Measurements from ENCODE around the gene EIF6. TPM values are rescaled to one million over a fixed set of nuclear protein-coding genes. Genes with fewer than 3 reads are reported as not detected.

Gene EIF6
- total RNA-seq, 2 donors from 2014 or later = 23.3 to 35.6 TPM

- TF ChIP-seq POLR2A (IDR thresholded peaks at IDR 0.05) = no peak
- TF ChIP-seq CTCF (IDR thresholded peaks at IDR 0.05) = no peak
- Histone ChIP-seq H3K4me1 (peaks cover 15% of the 10 kb centered on the region), H3K36me3 (replicated peaks in 1 of 2; ENCODE audit: insufficient read depth in 1 of 2, low read depth in 2 of 2) (no peaks in the 10 kb centered on the region), H3K27me3 (no peaks in the 10 kb centered on the region), H3K4me3 (no peak overlapping the region), H3K27ac (no peak overlapping the region), H3K9me3 (no peaks in the 10 kb centered on the region)
- ATAC-seq = no peak
- no peak for DNase-seq
- 76% methylated on average over 12 of the region's 12 CpGs; no CpG with 5 or more reads in 1 of the 2 donors for WGBS, 2 donors
- intact Hi-C loops (cut with DNase I) = no loop called here
Observed at GRCh38 chr20:35286077-35286898, 1.7 kb upstream of the EIF6 start.

GRCh38 chr20:35285806-35286076, 1.2 kb upstream of the EIF6 start:
- no peak for ATAC-seq
- DNase-seq = no peak
- intact Hi-C loops (cut with DNase I) = no loop called here
- H3K36me3 ChIP-seq (replicated peaks in 1 of 2; ENCODE audit: insufficient read depth in 1 of 2, low read depth in 2 of 2) = peaks cover under 1 to 2% of the 10 kb centered on the region in 2 donors
- no peak overlapping the region for H3K27ac ChIP-seq
- no peak overlapping the region for H3K4me3 ChIP-seq
- H3K9me3 ChIP-seq = no peaks in the 10 kb centered on the region
- TF ChIP-seq CTCF (IDR thresholded peaks at IDR 0.05) = no peak
- 74 to 77% methylated on average over 5 of the region's 5 CpGs for WGBS, 2 donors
- peaks cover 15% of the 10 kb centered on the region for H3K4me1 ChIP-seq
- no peaks in the 10 kb centered on the region for H3K27me3 ChIP-seq

GRCh38 chr20:35284992-35285805, 627 bp upstream of the EIF6 start:
- no peak for ATAC-seq
- TF ChIP-seq POLR2A (IDR thresholded peaks at IDR 0.05) (no peak), CTCF (IDR thresholded peaks at IDR 0.05) (no peak)

GRCh38 chr20:35283441-35284266, 918 bp downstream of the EIF6 start:
- intact Hi-C loops (cut with DNase I) = no loop called here
- H3K9me3 ChIP-seq = no peaks in the 10 kb centered on the region
- ATAC-seq = no peak
- peaks cover 6 to 9% of the 10 kb centered on the region in 2 donors for H3K36me3 ChIP-seq (replicated peaks in 1 of 2; ENCODE audit: insufficient read depth in 1 of 2, low read depth in 2 of 2)
- DNase-seq = no peak
- TF ChIP-seq CTCF (IDR thresholded peaks at IDR 0.05) (no peak), POLR2A (IDR thresholded peaks at IDR 0.05) (no peak)
- peaks cover 16% of the 10 kb centered on the region for H3K4me1 ChIP-seq
- H3K27me3 ChIP-seq = no peaks in the 10 kb centered on the region
- H3K4me3 ChIP-seq = peak overlapping the region; percentile 77 to 97
- 14 to 18% methylated on average over 15 to 24 of the region's 24 CpGs for WGBS, 2 donors
- peak overlapping the region; percentile 5 to 88 (median 71) for H3K27ac ChIP-seq

More at GRCh38 chr20:35284992-35285805, 627 bp upstream of the EIF6 start:
- no peak for DNase-seq
- intact Hi-C loops (cut with DNase I) = no loop called here
- Histone ChIP-seq H3K36me3 (replicated peaks in 1 of 2; ENCODE audit: insufficient read depth in 1 of 2, low read depth in 2 of 2) (peaks cover 4 to 6% of the 10 kb centered on the region in 2 donors), H3K9me3 (no peaks in the 10 kb centered on the region), H3K27ac (peak overlapping the region; percentile 5 to 88 (median 71)), H3K4me1 (peaks cover 15% of the 10 kb centered on the region), H3K27me3 (no peaks in the 10 kb centered on the region), H3K4me3 (peak overlapping the region; percentile 77 to 97)
- WGBS, 2 donors = 43 to 51% methylated on average over 19 of the region's 19 CpGs

Data from body of pancreas (tissue), 4 donors.